GM23338 (cell line): ENCODE data around the gene CD69. TPM values are rescaled to one million over a fixed set of nuclear protein-coding genes. Genes with fewer than 3 reads are reported as not detected.

Source experiments
- ATAC-seq: fragments of 200-7000 bp; cut with Tn5 transposase; 3 replicates; pipeline ENCODE4 v1.9.1; 2020
- DNase-seq: peaks from one replicate; pipeline ENCODE4 v3.0.0-alpha.2; 2015; ENCODE audit warnings: low spot score
- H2AFZ ChIP-seq: fragments of 200-600 bp; sonication (generic); 2 replicates; pipeline ENCODE4 v1.8.0; 2016; ENCODE audit warnings: antibody characterized with exemption, mild to moderate bottlenecking, moderate library complexity
- H3F3A ChIP-seq: fragments of 200-600 bp; sonication (generic); replicated peaks from 2 replicates; pipeline ENCODE4 v1.8.0; 2017; ENCODE audit warnings: antibody characterized with exemption, mixed run types, low read depth
- H3K27ac ChIP-seq: fragments of 200-600 bp; sonication (generic); 2 replicates; pipeline ENCODE4 v1.6.1; 2016; ENCODE audit warnings: low read depth
- H3K27me3 ChIP-seq: fragments of 200-600 bp; sonication (generic); 2 replicates; pipeline ENCODE4 v1.8.0; 2016; ENCODE audit warnings: mild to moderate bottlenecking, mixed run types, moderate library complexity; ENCODE audit not compliant: insufficient read depth
- H3K36me3 ChIP-seq: fragments of 200-600 bp; sonication (generic); 2 replicates; pipeline ENCODE4 v1.8.0; 2016; ENCODE audit warnings: mild to moderate bottlenecking; ENCODE audit not compliant: insufficient read depth
- H3K4me1 ChIP-seq: fragments of 200-600 bp; sonication (generic); 2 replicates; pipeline ENCODE4 v1.8.0; 2016; ENCODE audit warnings: mild to moderate bottlenecking, moderate library complexity; ENCODE audit not compliant: insufficient read depth
- H3K4me2 ChIP-seq: fragments of 200-600 bp; sonication (generic); 2 replicates; pipeline ENCODE4 v1.7.1; 2017; ENCODE audit warnings: mixed run types
- H3K4me3 ChIP-seq: fragments of 200-600 bp; sonication (generic); 2 replicates; pipeline ENCODE4 v1.6.1; 2016; ENCODE audit warnings: mixed run types
- H3K79me2 ChIP-seq: fragments of 200-600 bp; sonication (generic); replicated peaks from 2 replicates; pipeline ENCODE4 v1.8.0; 2017; ENCODE audit warnings: mild to moderate bottlenecking; ENCODE audit not compliant: insufficient read depth
- H3K9me2 ChIP-seq: fragments of 200-600 bp; sonication (generic); 2 replicates; pipeline ENCODE4 v1.8.0; 2017; ENCODE audit not compliant: insufficient read depth
- H4K20me1 ChIP-seq: fragments of 200-600 bp; sonication (generic); replicated peaks from 2 replicates; pipeline ENCODE4 v1.8.0; 2017; ENCODE audit warnings: mild to moderate bottlenecking; ENCODE audit not compliant: insufficient read depth
- H3K27ac Mint-ChIP-seq: 2 replicates; pipeline ENCODE4 v1.8.0; 2020; ENCODE audit warnings: inconsistent platforms, mild to moderate bottlenecking, moderate library complexity, mixed read lengths
- H3K27me3 Mint-ChIP-seq: 3 replicates; pipeline ENCODE4 v1.8.0; 2022; ENCODE audit warnings: low read depth, mild to moderate bottlenecking, moderate library complexity, mixed read lengths, inconsistent platforms; ENCODE audit not compliant: insufficient read depth, poor library complexity
- H3K36me3 Mint-ChIP-seq: 3 replicates; pipeline ENCODE4 v1.8.0; 2021; ENCODE audit warnings: low read depth, mild to moderate bottlenecking, inconsistent platforms, moderate library complexity, mixed read lengths
- H3K4me1 Mint-ChIP-seq: 3 replicates; pipeline ENCODE4 v1.8.0; 2020; ENCODE audit warnings: mild to moderate bottlenecking, inconsistent platforms, mixed read lengths
- H3K4me3 Mint-ChIP-seq: 3 replicates; pipeline ENCODE4 v1.8.0; 2021; ENCODE audit warnings: moderate library complexity, mild to moderate bottlenecking, inconsistent platforms, mixed read lengths
- H3K9me3 Mint-ChIP-seq: 3 replicates; pipeline ENCODE4 v1.8.0; 2020; ENCODE audit warnings: moderate library complexity, mild to moderate bottlenecking, inconsistent platforms, mixed read lengths
- EZH2 ChIP-seq: fragments of 200-600 bp; sonication (generic); IDR thresholded peaks from one replicate; pipeline ENCODE4 v1.8.0; 2017; ENCODE audit warnings: antibody characterized with exemption, mild to moderate bottlenecking, low read depth; ENCODE audit not compliant: unreplicated experiment
- EZH2phosphoT487 ChIP-seq: fragments of 200-600 bp; sonication (generic); IDR thresholded peaks from one replicate; pipeline ENCODE4 v1.8.1; 2018; ENCODE audit warnings: antibody characterized with exemption; ENCODE audit not compliant: unreplicated experiment
- JUNB ChIP-seq: IDR thresholded peaks from one replicate; pipeline ENCODE4 v1.6.1; 2016; ENCODE audit warnings: antibody characterized with exemption; ENCODE audit not compliant: unreplicated experiment
- NANOG ChIP-seq: IDR thresholded peaks from 2 replicates; pipeline ENCODE4 v1.6.1; 2016; ENCODE audit warnings: antibody characterized with exemption, borderline replicate concordance
- POLR2AphosphoS5 ChIP-seq: IDR thresholded peaks from 2 replicates; pipeline ENCODE4 v1.6.1; 2016; ENCODE audit warnings: antibody characterized with exemption, low read depth
- ZNF462 ChIP-seq: fragments of 250-450 bp; sonication (Bioruptor Pico); IDR thresholded peaks from 2 replicates; pipeline ENCODE4 v1.5.0; 2020; ENCODE audit warnings: mild to moderate bottlenecking, moderate library complexity
- polyA plus RNA-seq: library from polyadenylated mRNA; unstranded; fragments of >200 nt; fragmentation: Nextera tagmentation; extraction: Ambion mirVana; gene quantifications from 2 replicates; pipeline ENCODE4 v1.2.1, GENCODE V29; 2016
- total RNA-seq: library from RNA; depleted of rRNA; stranded (reverse); fragments of >200 nt; shearing (Covaris generic); gene quantifications from 2 replicates; pipeline ENCODE4 v1.2.3, GENCODE V29; 2014
- TF ChIP-seq, protein P1 (sequence below), 2 experiments: fragments of 200-600 bp in 1 of 2; sonication (generic) in 1 of 2; conservative IDR thresholded peaks; 2 replicates each; pipeline versions ENCODE4 v1.5.1 to v1.6.1; 2016 to 2017; ENCODE audit warnings: antibody characterized with exemption in 2 of 2, low read depth in 2 of 2, mild to moderate bottlenecking in 2 of 2, moderate library complexity in 1 of 2

CD69 gene
- total and polyA plus RNA-seq, 2 experiments from 2014 or later, result not detected

GRCh38 chr12:9721394-9722092 is 39.2 kb downstream of the CD69 start:
- H3K27ac Mint-ChIP-seq, result no peak overlapping the region
- H3K4me3 Mint-ChIP-seq, result no peak overlapping the region
- H3K36me3 ChIP-seq, result no peaks in the 10 kb centered on the region
- no peaks in the 10 kb centered on the region for H3K4me1 ChIP-seq
- no peaks in the 10 kb centered on the region for H4K20me1 ChIP-seq
- ATAC-seq (no peak), DNase-seq (no peak)
- peak overlapping the region; percentile 33; the same call in 1 of the 2 replicates for H2AFZ ChIP-seq
- no peaks in the 10 kb centered on the region for H3K79me2 ChIP-seq
- H3K9me3 Mint-ChIP-seq, result no peaks in the 10 kb centered on the region
- H3K9me2 ChIP-seq, result no peaks in the 10 kb centered on the region
- TF ChIP-seq NANOG, result no peak
- TF ChIP-seq EZH2, result no peak
- no peak for TF ChIP-seq ZNF462 (CRISPR knock-in tag)
- TF ChIP-seq, protein P1, sequence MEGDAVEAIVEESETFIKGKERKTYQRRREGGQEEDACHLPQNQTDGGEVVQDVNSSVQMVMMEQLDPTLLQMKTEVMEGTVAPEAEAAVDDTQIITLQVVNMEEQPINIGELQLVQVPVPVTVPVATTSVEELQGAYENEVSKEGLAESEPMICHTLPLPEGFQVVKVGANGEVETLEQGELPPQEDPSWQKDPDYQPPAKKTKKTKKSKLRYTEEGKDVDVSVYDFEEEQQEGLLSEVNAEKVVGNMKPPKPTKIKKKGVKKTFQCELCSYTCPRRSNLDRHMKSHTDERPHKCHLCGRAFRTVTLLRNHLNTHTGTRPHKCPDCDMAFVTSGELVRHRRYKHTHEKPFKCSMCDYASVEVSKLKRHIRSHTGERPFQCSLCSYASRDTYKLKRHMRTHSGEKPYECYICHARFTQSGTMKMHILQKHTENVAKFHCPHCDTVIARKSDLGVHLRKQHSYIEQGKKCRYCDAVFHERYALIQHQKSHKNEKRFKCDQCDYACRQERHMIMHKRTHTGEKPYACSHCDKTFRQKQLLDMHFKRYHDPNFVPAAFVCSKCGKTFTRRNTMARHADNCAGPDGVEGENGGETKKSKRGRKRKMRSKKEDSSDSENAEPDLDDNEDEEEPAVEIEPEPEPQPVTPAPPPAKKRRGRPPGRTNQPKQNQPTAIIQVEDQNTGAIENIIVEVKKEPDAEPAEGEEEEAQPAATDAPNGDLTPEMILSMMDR (conservative IDR thresholded peaks at IDR 0.05; ENCODE audit: low read depth in 2 of 2), result no peak
- no peak for TF ChIP-seq EZH2phosphoT487
- no peak for TF ChIP-seq JUNB
- TF ChIP-seq POLR2AphosphoS5, result no peak
- H3K4me3 ChIP-seq, result no peak overlapping the region
- H3F3A ChIP-seq, result no peaks in the 10 kb centered on the region
- H3K4me2 ChIP-seq, result no peak overlapping the region
- H3K27me3 ChIP-seq, result no peaks in the 10 kb centered on the region
- no peaks in the 10 kb centered on the region for H3K36me3 Mint-ChIP-seq
- no peak overlapping the region for H3K27ac ChIP-seq
- H3K4me1 Mint-ChIP-seq, result no peaks in the 10 kb centered on the region; the same call in 2 of the 3 replicates
- H3K27me3 Mint-ChIP-seq, result peaks cover 6% of the 10 kb centered on the region
